Vagina (tissue), 2 donors: ENCODE results near the gene HMGA1.

Experiments used
- POLR2A ChIP-seq, 2 donors: fragments of 450-650 bp; IDR thresholded peaks; one replicate each; pipeline ENCODE4 v1.6.1; 2017; ENCODE audit warnings: antibody characterized with exemption in 2 of 2, mild to moderate bottlenecking in 2 of 2, moderate library complexity in 2 of 2
- POLR2AphosphoS5 ChIP-seq, 2 donors: sonication (generic); formaldehyde crosslinking; IDR thresholded peaks; one replicate each; pipeline ENCODE4 v1.9.0; 2017; ENCODE audit warnings: antibody characterized with exemption in 2 of 2, mild to moderate bottlenecking in 2 of 2, low read depth in 1 of 2; ENCODE audit not compliant: insufficient read depth in 1 of 2
- TF ChIP-seq, protein P1 (sequence below), 3 experiments: fragments of 450-650 bp in 2 of 3; fragments of 200-600 bp in 1 of 3; sonication (generic) in 1 of 3; IDR thresholded peaks; one replicate each; pipeline ENCODE4 v1.5.1; 2017 to 2019; ENCODE audit warnings: antibody characterized with exemption in 3 of 3, mild to moderate bottlenecking in 2 of 3, moderate library complexity in 2 of 3

DNA sequence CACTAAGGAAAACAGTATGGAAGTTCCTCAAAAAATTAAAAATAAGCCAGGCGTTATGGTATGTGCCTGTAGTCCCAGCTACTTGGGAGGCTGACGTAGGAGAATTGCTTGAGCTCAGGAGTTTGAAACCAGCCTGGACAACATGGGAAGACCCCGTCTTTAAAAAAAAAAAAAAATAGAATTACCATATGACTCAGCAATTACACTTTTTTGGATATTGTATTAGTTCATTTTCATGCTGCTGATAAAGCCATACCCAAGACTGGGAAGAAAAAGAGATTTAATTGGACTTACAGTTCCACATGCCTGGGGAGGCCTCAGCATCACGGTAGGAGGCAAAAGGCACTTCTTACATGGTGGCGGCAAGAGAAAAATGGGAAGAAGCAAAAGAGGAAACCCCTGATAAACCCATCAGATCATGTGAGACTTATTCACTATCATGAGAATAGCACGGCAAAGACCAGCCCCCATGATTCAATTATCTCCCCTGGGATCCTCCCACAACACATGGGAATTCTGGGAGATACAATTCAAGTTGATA lies 22.9 kb downstream of the HMGA1 start:
- TF ChIP-seq, protein P1, sequence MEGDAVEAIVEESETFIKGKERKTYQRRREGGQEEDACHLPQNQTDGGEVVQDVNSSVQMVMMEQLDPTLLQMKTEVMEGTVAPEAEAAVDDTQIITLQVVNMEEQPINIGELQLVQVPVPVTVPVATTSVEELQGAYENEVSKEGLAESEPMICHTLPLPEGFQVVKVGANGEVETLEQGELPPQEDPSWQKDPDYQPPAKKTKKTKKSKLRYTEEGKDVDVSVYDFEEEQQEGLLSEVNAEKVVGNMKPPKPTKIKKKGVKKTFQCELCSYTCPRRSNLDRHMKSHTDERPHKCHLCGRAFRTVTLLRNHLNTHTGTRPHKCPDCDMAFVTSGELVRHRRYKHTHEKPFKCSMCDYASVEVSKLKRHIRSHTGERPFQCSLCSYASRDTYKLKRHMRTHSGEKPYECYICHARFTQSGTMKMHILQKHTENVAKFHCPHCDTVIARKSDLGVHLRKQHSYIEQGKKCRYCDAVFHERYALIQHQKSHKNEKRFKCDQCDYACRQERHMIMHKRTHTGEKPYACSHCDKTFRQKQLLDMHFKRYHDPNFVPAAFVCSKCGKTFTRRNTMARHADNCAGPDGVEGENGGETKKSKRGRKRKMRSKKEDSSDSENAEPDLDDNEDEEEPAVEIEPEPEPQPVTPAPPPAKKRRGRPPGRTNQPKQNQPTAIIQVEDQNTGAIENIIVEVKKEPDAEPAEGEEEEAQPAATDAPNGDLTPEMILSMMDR (IDR thresholded peaks at IDR 0.05) = no peak
- no peak for TF ChIP-seq POLR2A (IDR thresholded peaks at IDR 0.05)
- no peak for TF ChIP-seq POLR2AphosphoS5 (IDR thresholded peaks at IDR 0.05; ENCODE audit: insufficient read depth in 1 of 2, low read depth in 1 of 2)
